NCI-H345 treated with DMSO at 0.1 percent for 48 hours (cell line): ENCODE results near the gene FTSJ1.
"Not testable (repeated sequence)": the region's sequence is repeated elsewhere in the genome, so short reads cannot be mapped to it uniquely, and the experiment has no call there.

Experiments used
- DNase-seq: peaks from one replicate; lab custom pipeline; 2025; ENCODE audit not compliant: unreplicated experiment; lab: John Stamatoyannopoulos, UW

FTSJ1 gene

DNA sequence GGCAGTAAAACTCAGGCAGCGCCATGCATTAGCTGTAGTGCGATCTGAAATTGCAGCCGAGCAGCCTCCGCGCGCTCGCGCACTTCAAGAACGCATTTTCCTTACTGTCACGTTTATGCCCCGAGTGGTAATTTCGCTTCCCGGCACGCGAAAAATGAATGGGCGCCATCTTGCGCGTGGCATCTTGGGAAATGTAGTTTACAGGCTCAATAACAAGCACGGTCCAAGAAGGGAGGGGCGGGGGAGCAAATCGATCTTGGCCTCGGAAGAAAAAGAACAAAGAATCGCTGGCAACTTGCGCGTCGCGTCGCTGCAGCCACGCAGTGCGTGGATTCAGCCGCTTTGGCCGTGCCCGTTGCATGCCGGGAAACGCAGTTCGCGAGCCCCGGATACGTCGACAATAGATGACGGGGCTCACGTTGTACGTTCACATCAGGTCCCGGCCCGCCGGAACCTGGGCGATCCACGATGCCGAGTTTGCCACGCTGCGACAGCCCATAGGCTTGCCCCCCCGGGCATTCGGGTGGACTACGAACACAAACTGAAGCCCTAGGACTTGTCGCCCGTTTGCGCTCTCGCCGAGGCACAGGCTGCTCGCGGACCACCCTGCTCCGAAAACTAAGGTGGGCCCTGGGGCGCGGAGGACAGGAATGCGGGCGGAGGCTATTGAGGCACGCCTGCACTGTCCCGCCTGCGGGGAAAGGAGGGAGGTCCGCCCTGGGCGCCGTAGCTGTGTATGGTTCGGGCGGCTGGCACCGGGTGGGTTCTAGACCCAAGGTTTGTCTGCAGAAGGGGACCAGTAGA, at the start of gene FTSJ1:
TSS of gene FTSJ1 (plus strand) at position 426 of the 804 bp plus-strand sequence. CDS start 1,849 bp downstream, outside the sequence.
- DNase-seq, result peak; percentile 68

- DNase-seq, result not testable (repeated sequence)
These were observed 48.8 kb upstream of the FTSJ1 start for GRCh38 chrX:48427027-48427716.

GRCh38 chrX:48429606-48430005, 46.4 kb upstream of the FTSJ1 start:
- DNase-seq, result not testable (repeated sequence)

DNA sequence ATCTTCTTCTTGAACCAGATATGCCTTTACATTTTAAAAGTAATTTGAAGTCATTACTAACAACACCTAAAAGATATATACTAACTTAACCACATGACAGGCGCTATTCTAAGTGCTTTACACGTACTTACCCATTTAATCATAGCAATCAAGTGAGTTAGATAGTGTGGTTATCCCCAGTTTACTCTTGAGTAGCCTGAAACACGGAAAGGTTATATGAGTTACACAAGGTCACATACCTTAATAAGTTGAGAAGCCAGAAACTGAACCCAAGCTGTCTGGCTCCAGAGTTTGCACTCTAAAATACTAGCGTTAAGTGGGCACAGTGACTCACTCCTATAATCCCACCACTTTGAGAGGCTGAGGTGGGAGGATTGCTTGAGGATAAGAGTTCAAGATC, 45.8 kb upstream of the FTSJ1 start:
- not testable (repeated sequence) for DNase-seq

GRCh38 chrX:48433713-48434112, 42.3 kb upstream of the FTSJ1 start:
- not testable (repeated sequence) for DNase-seq

DNA sequence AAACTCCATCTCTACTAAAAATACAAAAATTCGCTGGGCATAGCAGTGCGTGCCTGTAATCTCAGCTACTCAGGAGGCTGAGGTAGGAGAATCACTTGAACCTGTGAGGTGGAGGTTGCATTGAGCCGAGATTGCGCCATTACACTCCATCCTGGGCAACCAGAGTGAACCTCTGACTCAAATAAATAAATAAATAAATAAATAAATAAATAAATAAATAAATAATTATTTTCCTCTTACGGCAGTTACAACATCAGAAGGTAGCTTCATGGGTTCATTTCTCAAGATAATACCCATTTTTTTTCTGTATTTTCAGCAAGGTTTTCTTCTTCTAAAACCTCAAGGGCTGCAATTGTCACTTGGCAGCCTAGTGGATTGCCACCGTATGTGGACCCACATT, 28.8 kb upstream of the FTSJ1 start:
- not testable (repeated sequence) for DNase-seq

DNA sequence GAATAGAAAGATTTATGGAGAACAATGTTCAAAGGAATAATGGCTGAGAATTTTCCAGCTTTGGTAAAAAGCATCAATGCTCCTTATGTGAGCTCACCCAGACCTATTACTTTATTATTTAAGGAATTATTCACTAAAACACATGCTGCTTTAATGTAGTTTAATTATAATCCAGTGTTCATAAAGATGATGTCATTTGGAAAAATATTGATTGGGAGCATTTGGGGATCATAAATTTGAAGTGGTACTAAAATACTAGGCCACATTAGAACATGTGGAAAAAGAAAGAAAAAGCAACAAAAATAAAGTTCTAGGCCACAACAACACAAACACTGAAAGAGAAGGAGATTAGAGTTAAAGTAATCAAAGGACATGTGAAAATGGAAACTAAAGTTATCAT, 25.9 kb upstream of the FTSJ1 start:
- no peak for DNase-seq

DNA sequence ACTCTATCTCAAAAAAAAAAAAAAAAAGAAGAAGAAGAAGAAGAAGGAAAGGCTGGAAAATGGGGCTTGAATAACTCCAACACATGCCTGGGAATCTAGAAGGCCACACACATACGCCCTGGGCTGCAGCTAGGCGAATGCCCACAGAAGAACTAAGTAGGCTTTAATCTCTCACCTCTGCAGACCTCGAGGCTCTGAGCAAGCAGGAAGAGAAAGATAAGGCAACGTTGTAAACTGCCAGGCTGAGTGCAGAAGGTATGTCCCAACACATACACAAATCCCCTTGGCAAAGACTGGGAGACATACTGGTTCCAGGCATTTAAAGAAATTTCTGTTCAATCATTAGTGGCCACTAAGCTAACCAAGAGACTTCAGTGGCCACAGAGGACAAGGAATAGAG, 24.3 kb upstream of the FTSJ1 start:
- no peak for DNase-seq

DNA sequence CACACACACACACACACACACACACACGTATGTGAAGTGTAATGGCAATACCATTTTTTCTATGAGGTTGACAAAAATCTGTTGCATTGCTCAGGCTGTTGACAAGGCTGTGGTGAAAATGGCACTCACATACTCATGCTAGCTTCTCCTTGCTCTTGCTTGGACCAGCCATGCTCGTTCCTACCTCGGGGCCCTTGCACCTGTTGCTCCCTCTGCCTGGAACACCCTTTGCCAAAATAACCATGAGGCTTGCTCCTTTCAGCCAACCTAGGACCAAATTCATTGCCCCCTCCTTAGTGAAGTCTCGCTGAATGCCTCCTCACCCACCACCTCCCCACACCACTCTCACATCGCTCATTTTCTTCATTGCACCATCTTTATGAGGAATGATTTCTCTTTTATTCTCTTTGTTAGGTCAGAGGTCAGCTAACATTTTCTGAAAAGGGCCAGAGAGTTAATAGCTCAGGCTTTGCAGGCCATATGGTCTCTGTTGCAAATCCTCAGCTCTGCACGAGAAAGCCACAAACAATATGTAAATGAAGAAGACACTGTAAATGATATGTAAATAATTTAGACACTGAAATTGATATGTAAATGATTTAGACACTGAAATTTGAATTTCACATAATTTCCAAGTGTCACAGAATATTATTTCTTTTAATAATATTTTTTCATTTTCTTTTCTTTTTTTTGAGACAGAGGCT, 19.2 kb upstream of the FTSJ1 start:
- DNase-seq, result no peak

DNA sequence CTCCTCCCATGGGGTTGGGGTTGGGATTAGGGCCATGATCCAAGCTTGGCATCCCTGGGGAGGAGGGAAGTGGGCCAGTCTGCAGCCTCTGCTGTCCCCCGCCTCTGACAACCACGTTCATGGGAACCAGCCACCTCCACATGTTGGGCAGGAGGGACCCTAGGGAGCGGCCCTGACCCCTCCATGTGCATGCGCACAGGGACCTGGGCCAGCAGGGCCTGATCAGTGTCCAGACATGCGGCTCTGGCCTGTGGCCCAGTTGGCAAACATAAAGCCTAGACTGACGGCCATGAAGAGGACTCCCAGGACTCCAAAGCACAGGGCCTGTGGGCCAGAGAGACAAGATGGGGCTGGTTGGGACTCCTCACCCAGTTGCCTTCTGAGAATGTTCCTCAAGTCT, 17.3 kb upstream of the FTSJ1 start:
- DNase-seq, result no peak

DNA sequence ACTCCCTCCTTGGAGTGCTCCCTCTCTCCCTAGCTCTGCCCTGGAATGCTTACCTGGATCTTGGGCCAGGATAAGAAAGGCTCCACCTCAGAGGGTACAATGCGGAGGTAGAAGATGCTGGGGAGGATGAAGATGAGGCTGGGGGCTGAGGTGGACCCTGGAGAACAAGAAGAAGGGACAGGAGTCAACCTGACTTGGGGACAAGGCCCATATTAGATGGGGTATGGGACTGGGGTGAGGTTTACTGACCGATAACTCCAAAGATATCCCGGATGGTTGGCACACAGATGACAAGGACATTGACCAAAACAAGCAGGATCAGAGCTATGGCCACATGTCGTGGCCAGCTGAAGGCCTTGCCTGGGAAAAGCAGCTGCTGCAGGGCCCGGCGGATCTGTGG, 16.5 kb upstream of the FTSJ1 start:
- DNase-seq, result no peak

DNA sequence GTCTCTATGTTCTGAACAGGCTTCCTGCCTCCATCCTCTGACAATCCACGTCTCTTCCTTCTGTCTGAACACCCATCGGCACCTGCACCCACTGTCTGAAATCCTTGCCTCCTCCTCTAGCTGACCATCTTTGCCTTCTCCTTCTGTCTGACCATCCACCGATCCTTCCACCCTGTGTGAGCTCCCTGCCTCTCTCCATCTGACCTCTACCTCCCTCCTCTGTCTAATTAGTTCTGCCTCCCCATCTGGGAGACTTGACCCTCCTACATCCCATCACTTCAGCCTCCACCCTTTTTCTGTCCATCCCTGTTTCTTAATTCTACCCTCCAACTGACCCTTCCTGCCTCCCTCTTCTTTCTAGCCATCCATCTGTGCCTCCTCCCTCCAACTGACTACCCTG, 16.0 kb upstream of the FTSJ1 start:
- DNase-seq, result no peak

GRCh38 chrX:48460606-48461005, 15.4 kb upstream of the FTSJ1 start:
- no peak for DNase-seq

GRCh38 chrX:48461830-48462229, 14.2 kb upstream of the FTSJ1 start:
- DNase-seq, result no peak

DNA sequence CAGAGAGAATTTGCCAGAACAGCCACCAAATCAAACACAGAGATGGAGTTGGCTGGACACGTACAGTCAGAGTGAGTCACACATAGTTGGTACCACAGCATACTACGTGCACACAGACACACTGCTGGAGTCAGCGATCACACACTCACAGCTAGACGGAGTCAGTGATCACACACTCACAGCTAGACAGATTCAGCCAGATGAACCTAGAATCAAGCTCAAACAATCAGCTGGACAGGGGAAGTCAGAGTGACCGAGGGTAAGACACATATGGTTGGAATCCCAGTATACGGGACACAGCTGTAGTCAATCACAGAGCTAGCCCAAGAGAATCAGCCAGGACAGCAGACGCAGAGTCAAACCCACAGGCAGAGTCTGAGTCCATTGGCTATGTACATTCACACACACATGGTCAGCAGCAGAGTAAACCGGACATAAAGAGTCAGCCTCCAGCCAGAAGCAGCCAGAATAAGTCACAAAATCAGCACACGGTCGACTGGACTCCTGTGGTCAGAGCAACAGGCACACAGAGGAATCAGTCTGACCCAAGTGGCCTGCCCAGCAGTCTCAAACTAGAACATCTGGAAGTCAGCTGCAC, 10.6 kb upstream of the FTSJ1 start:
- no peak for DNase-seq

DNA sequence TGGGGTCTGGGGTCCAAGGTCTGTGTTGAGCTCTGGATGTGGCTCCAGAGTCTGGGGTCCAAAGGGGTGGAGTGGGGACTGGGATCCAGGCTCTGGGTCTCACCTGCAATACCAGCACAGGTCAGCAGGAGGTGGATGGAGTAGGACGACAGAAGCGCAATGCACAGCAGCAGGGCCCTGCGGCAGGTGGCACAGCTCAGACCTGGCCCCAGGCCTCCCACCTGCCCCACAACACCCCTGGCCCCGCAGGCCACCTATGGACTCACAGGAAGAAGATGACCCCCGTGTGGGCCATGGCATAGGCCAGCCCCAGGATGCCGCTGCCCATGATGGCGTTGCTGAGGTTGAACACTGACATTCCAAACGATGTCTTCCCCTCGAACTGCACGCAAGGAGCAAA, 9.3 kb upstream of the FTSJ1 start:
- no peak for DNase-seq

GRCh38 chrX:48467281-48467761, 8.7 kb upstream of the FTSJ1 start:
- no peak for DNase-seq

GRCh38 chrX:48468247-48468671, 7.7 kb upstream of the FTSJ1 start:
- no peak for DNase-seq

- no peak for DNase-seq
These were observed 7.0 kb upstream of the FTSJ1 start for GRCh38 chrX:48468693-48469691.
